Peyer's patch (tissue), 4 donors: ENCODE data around the gene SYNCRIP.

Experiments
- CTCF ChIP-seq, 6 experiments: fragments of 450-650 bp in 4 of 6; fragments of 200-600 bp in 2 of 6; sonication (generic) in 1 of 6; IDR thresholded peaks; one replicate each; pipeline ENCODE4 v1.5.1; 2017 to 2019; ENCODE audit warnings: antibody characterized with exemption in 6 of 6, mild to moderate bottlenecking in 3 of 6, moderate library complexity in 1 of 6
- POLR2A ChIP-seq, 2 donors: fragments of 450-650 bp; IDR thresholded peaks; one replicate each; pipeline ENCODE4 v1.5.1; 2017; ENCODE audit warnings: antibody characterized with exemption in 2 of 2, mild to moderate bottlenecking in 2 of 2, moderate library complexity in 2 of 2

DNA sequence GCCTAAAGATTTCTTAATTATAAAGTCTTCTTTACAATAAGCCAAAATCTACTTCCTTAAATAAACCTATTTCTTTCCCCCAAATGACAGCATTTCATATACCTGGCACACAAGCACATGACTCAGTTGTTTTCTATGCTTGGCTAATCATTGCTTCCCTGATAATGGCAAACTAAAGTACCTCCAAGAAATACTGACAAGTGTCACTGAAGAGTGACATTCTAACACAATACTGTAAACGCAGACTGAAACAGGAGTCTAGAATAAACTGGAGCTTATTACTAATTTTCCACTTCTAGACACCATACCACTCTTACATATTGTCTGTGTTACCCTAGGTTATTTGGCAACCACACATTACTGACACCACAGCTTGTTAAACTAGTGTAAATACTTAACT lies 14.3 kb downstream of the SYNCRIP start:
- TF ChIP-seq CTCF (IDR thresholded peaks at IDR 0.05) (no peak), POLR2A (IDR thresholded peaks at IDR 0.05) (no peak)
